PC-3 (cell line): ENCODE data around the gene PRR23B. TPM values are rescaled to one million over a fixed set of nuclear protein-coding genes. Genes with fewer than 3 reads are reported as not detected.

ENCODE experiments used
- ATAC-seq: fragments of 200-7000 bp; cut with Tn5 transposase; 2 replicates; pipeline ENCODE4 v1.9.1; 2020; ENCODE audit warnings: mild to moderate bottlenecking, moderate library complexity
- BruUV-seq: library from RNA; stranded (reverse); fragments of 400-500 nt; replicated peaks from 2 replicates; lab custom pipeline; 2021; lab: Mats Ljungman, UMichigan
- CTCF ChIA-PET: fragments of 300-600 bp; sonication (Branson Sonifier 250); formaldehyde crosslinking; loops from one replicate; lab custom pipeline; 2022; ENCODE audit warnings: antibody characterized with exemption; lab: Charles Lee
- POLR2A ChIA-PET: fragments of 300-600 bp; sonication (Branson Sonifier 250); formaldehyde crosslinking; loops from one replicate; lab custom pipeline; 2022; ENCODE audit warnings: antibody characterized with exemption; ENCODE audit not compliant: unreplicated experiment; lab: Charles Lee
- DNase-seq: peaks from one replicate; pipeline ENCODE4 v3.0.0-alpha.2; 2015
- H2AFZ ChIP-seq: fragments of 300-600 bp; sonication (generic); 2 replicates; pipeline ENCODE4 v1.6.0; 2016; ENCODE audit warnings: antibody characterized with exemption, low read length
- H3F3A ChIP-seq: fragments of 300-600 bp; sonication (generic); one replicate; pipeline ENCODE4 v1.6.0; 2017; ENCODE audit warnings: antibody characterized with exemption, low read length, control low read depth, mild to moderate bottlenecking; ENCODE audit not compliant: unreplicated experiment
- H3K27ac ChIP-seq: fragments of 300-600 bp; sonication (generic); 2 replicates; pipeline ENCODE4 v1.5.1; 2016; ENCODE audit warnings: mild to moderate bottlenecking, low read length
- H3K27me3 ChIP-seq: fragments of 300-600 bp; sonication (generic); 2 replicates; pipeline ENCODE4 v1.6.1; 2016; ENCODE audit warnings: low read length, mixed read lengths
- H3K36me3 ChIP-seq: fragments of 300-600 bp; sonication (generic); 2 replicates; pipeline ENCODE4 v1.6.1; 2016; ENCODE audit warnings: low read depth, mixed run types, low read length, mixed read lengths
- H3K4me1 ChIP-seq: fragments of 300-600 bp; sonication (generic); 2 replicates; pipeline ENCODE4 v1.5.1; 2016; ENCODE audit warnings: low read length; ENCODE audit not compliant: insufficient read depth
- H3K4me2 ChIP-seq: fragments of 300-600 bp; sonication (generic); 2 replicates; pipeline ENCODE4 v1.6.0; 2016; ENCODE audit warnings: low read length
- H3K4me3 ChIP-seq: fragments of 300-600 bp; sonication (generic); 2 replicates; pipeline ENCODE4 v1.5.1; 2016; ENCODE audit warnings: mild to moderate bottlenecking, low read length, mixed read lengths
- H3K79me2 ChIP-seq: fragments of 300-600 bp; sonication (generic); 2 replicates; pipeline ENCODE4 v1.6.1; 2017; ENCODE audit warnings: low read length, mixed read lengths
- H3K9ac ChIP-seq: fragments of 300-600 bp; sonication (generic); 2 replicates; pipeline ENCODE4 v1.6.0; 2016; ENCODE audit warnings: mild to moderate bottlenecking, low read length
- H3K9me2 ChIP-seq: fragments of 300-600 bp; sonication (generic); replicated peaks from 2 replicates; pipeline ENCODE4 v1.6.1; 2016; ENCODE audit warnings: mixed run types, low read length, mixed read lengths
- H3K9me3 ChIP-seq: fragments of 300-600 bp; sonication (generic); 2 replicates; pipeline ENCODE4 v1.6.1; 2016; ENCODE audit warnings: low read length, mixed read lengths
- H4K20me1 ChIP-seq: fragments of 300-600 bp; sonication (generic); 2 replicates; pipeline ENCODE4 v1.6.1; 2016; ENCODE audit warnings: low read length, mixed read lengths
- EZH2 ChIP-seq: fragments of 300-600 bp; sonication (generic); IDR thresholded peaks from one replicate; pipeline ENCODE4 v1.6.1; 2017; ENCODE audit warnings: antibody characterized with exemption, mild to moderate bottlenecking, low read length; ENCODE audit not compliant: unreplicated experiment
- EZH2phosphoT487 ChIP-seq: fragments of 300-600 bp; sonication (generic); IDR thresholded peaks from 2 replicates; pipeline ENCODE4 v1.6.1; 2018; ENCODE audit warnings: mild to moderate bottlenecking, antibody characterized with exemption, low read length, borderline replicate concordance
- intact Hi-C: fragments of 100-400 bp; cut with micrococcal nuclease; formaldehyde crosslinking; loops from 2 replicates; pipeline ENCODE4 v1.9.0; 2023
- total RNA-seq: library from RNA; depleted of rRNA; stranded (reverse); fragments of >200 nt; gene quantifications from 2 replicates; pipeline ENCODE4 v1.2.3, GENCODE V29; 2014
- TF ChIP-seq, protein P1 (sequence below): fragments of 300-600 bp; sonication (generic); conservative IDR thresholded peaks from 2 replicates; pipeline ENCODE4 v1.5.1; 2017; ENCODE audit warnings: antibody characterized with exemption, low read depth, mild to moderate bottlenecking, low read length

Gene PRR23B
- total RNA-seq, 1 experiment from 2014 or later = not detected

DNA sequence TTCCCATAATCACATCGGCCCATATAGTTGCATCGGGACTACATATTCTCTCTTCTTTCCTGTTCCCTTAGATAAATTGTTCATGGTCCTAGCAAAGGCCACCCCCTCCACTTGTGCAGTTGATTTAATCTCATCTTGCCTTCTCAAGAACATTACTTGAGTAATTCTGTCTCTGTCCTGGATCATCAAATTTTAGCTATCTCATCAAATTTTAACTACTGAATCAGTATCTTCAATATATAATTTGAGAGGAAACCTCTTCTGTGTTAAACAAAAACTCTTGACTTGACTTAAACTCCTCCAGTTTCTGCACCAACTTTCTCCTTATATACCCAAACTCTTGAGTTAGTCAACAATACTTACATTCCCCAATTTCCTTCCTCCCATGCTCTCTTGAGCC lies 4.2 kb upstream of the PRR23B start:
- no peak for DNase-seq
- Histone ChIP-seq H3K9me3 (no peaks in the 10 kb centered on the region), H3K4me2 (no peak overlapping the region), H3K4me1 (no peaks in the 10 kb centered on the region), H2AFZ (no peak overlapping the region), H3K9me2 (no peaks in the 10 kb centered on the region), H3F3A (no peaks in the 10 kb centered on the region), H3K27ac (no peak overlapping the region), H3K27me3 (no peaks in the 10 kb centered on the region), H4K20me1 (no peaks in the 10 kb centered on the region), H3K36me3 (no peaks in the 10 kb centered on the region), H3K4me3 (no peak overlapping the region), H3K9ac (no peak overlapping the region), H3K79me2 (no peaks in the 10 kb centered on the region)
- no peak for ATAC-seq
- intact Hi-C loops = no loop called here
- no TSS peak for BruUV-seq
- no peak for TF ChIP-seq EZH2phosphoT487
- TF ChIP-seq, protein P1, sequence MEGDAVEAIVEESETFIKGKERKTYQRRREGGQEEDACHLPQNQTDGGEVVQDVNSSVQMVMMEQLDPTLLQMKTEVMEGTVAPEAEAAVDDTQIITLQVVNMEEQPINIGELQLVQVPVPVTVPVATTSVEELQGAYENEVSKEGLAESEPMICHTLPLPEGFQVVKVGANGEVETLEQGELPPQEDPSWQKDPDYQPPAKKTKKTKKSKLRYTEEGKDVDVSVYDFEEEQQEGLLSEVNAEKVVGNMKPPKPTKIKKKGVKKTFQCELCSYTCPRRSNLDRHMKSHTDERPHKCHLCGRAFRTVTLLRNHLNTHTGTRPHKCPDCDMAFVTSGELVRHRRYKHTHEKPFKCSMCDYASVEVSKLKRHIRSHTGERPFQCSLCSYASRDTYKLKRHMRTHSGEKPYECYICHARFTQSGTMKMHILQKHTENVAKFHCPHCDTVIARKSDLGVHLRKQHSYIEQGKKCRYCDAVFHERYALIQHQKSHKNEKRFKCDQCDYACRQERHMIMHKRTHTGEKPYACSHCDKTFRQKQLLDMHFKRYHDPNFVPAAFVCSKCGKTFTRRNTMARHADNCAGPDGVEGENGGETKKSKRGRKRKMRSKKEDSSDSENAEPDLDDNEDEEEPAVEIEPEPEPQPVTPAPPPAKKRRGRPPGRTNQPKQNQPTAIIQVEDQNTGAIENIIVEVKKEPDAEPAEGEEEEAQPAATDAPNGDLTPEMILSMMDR = no peak
- no peak for TF ChIP-seq EZH2
- POLR2A ChIA-PET = no interaction called here
- CTCF ChIA-PET = no interaction called here

DNA sequence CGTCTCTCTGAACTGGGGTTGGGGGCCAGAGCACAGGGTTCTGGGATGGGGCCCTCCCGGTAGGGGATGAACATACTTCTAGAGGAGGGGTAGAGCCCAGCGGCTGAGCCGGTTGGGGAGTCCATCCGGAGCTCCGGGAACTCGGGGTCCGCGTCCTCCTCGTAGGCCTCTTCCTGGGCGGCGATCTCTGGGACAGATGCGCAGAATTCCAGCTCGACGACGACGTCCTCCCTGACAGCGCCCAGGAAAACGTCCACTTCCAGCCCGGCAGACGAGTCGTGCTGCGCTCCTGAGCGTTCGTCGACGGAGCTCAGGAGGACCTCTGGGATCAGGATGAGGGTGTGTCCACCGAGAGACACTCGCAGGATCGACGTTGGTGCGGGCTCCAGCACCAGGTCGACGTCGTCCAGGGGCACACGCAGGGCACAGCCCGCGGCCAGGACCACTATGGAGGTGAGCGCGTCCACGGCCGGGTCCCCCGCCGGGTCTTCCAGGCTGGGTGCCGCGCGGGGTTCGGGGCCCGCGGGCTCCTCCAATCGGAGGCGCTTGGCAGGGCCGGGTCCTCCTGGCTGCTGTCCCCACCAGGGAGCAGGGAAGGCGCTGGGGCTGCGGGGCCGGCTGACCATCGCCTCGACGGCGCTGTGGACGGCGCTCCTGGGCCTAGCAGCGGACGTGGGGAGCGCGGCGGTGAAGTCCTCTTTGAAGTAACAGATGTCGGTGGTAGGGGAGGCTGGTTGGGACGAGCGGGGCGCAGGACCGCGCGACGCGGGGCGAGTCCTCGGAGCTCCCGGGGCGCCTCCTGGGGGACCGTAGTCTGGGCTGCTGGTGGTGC lies 474 bp downstream of the PRR23B start:
- BruUV-seq = no TSS peak

More for the DNA sequence above, 474 bp downstream of the PRR23B start:
- ChIA-PET POLR2A (no interaction called here), CTCF (no interaction called here)
- Histone ChIP-seq H3K27ac (no peak overlapping the region), H4K20me1 (no peaks in the 10 kb centered on the region), H3K4me2 (no peak overlapping the region), H2AFZ (no peak overlapping the region), H3F3A (no peaks in the 10 kb centered on the region), H3K9me3 (no peaks in the 10 kb centered on the region), H3K79me2 (no peaks in the 10 kb centered on the region), H3K36me3 (no peaks in the 10 kb centered on the region), H3K4me1 (no peaks in the 10 kb centered on the region), H3K27me3 (no peaks in the 10 kb centered on the region), H3K9ac (no peak overlapping the region), H3K4me3 (no peak overlapping the region), H3K9me2 (no peaks in the 10 kb centered on the region)
- intact Hi-C loops = no loop called here
- DNase-seq (no peak), ATAC-seq (no peak)
- TF ChIP-seq, protein P1 = no peak
- TF ChIP-seq EZH2 (no peak), EZH2phosphoT487 (no peak)
